NCI-H526 (cell line): Measurements from ENCODE around the gene TRIM71.
"Not testable (repeated sequence)": the region's sequence is repeated elsewhere in the genome, so short reads cannot be mapped to it uniquely, and the experiment has no call there.

Source experiments
- DNase-seq, 2 experiments: peaks; one replicate each; lab custom pipeline; 2025; lab: John Stamatoyannopoulos, UW

TRIM71 gene

GRCh38 chr3:32890420-32891276, 72.9 kb downstream of the TRIM71 start:
- no peak for DNase-seq

- no peak for DNase-seq
These were observed 73.6 kb downstream of the TRIM71 start for GRCh38 chr3:32891365-32891764.

GRCh38 chr3:32892625-32893598, 75.1 kb downstream of the TRIM71 start:
- no peak for DNase-seq

GRCh38 chr3:32894977-32895376, 77.2 kb downstream of the TRIM71 start:
- no peak for DNase-seq

GRCh38 chr3:32895701-32896100, 77.9 kb downstream of the TRIM71 start:
- DNase-seq: no peak

GRCh38 chr3:32896143-32896542, 78.3 kb downstream of the TRIM71 start:
- no peak for DNase-seq

GRCh38 chr3:32897001-32897601, 79.3 kb downstream of the TRIM71 start:
- no peak for DNase-seq

- DNase-seq: no peak
These were observed 80.3 kb downstream of the TRIM71 start for GRCh38 chr3:32897981-32898623.

GRCh38 chr3:32899265-32899664, 81.5 kb downstream of the TRIM71 start:
- no peak for DNase-seq

- DNase-seq: no peak
These were observed 83.5 kb downstream of the TRIM71 start for GRCh38 chr3:32901005-32901932.

GRCh38 chr3:32902887-32903371, 85.1 kb downstream of the TRIM71 start:
- DNase-seq: not testable (repeated sequence)

- DNase-seq: no peak
These were observed 86.2 kb downstream of the TRIM71 start for GRCh38 chr3:32903953-32904352.

- DNase-seq: no peak
These were observed 92.2 kb downstream of the TRIM71 start for GRCh38 chr3:32909999-32910398.

- DNase-seq: no peak
These were observed 93.2 kb downstream of the TRIM71 start for GRCh38 chr3:32910954-32911353.

GRCh38 chr3:32912046-32912445, 94.2 kb downstream of the TRIM71 start:
- no peak for DNase-seq

- no peak for DNase-seq
These were observed 96.1 kb downstream of the TRIM71 start for GRCh38 chr3:32913790-32914446.

- no peak for DNase-seq
These were observed 102.1 kb downstream of the TRIM71 start for GRCh38 chr3:32919920-32920319.

GRCh38 chr3:32922078-32922477, 104.3 kb downstream of the TRIM71 start:
- DNase-seq: no peak

GRCh38 chr3:32930161-32930560, 112.4 kb downstream of the TRIM71 start:
- no peak for DNase-seq

- not testable (repeated sequence) for DNase-seq
These were observed 113.5 kb downstream of the TRIM71 start for GRCh38 chr3:32931273-32931672.
